HCT116 (cell line): ENCODE data around the gene CCDC157. TPM values are rescaled to one million over a fixed set of nuclear protein-coding genes. Genes with fewer than 3 reads are reported as not detected.

Experiments
- ATAC-seq: fragments of 200-7000 bp; cut with Tn5 transposase; 2 replicates; pipeline ENCODE4 v1.9.1; 2020; ENCODE audit warnings: mild to moderate bottlenecking, moderate library complexity
- BruUV-seq: library from RNA; stranded (reverse); fragments of 400-500 nt; replicated peaks from 2 replicates; lab custom pipeline; 2021; lab: Mats Ljungman, UMichigan
- CTCF ChIA-PET: fragments of 300-600 bp; sonication (Branson Sonifier 250); formaldehyde crosslinking; loops from one replicate; lab custom pipeline; 2021; ENCODE audit warnings: antibody characterized with exemption; lab: Charles Lee
- POLR2A ChIA-PET: fragments of 300-600, 350-600 bp; sonication (Branson Sonifier 250); formaldehyde crosslinking; loops from one replicate; lab custom pipeline; 2021; ENCODE audit warnings: antibody characterized with exemption; lab: Charles Lee
- RAD21 ChIA-PET, 2 experiments: fragments of 300-600 bp; sonication (Branson Sonifier 250); formaldehyde crosslinking; loops; one replicate each; lab custom pipeline; 2023; ENCODE audit warnings: low total read pairs in 2 of 2; ENCODE audit not compliant: uncharacterized antibody in 2 of 2, unreplicated experiment in 2 of 2, low non-redundant PET in 1 of 2; lab: Charles Lee
- DNase-seq: peaks from one replicate; pipeline ENCODE4 v3.0.0-alpha.2; 2010; ENCODE audit warnings: low read depth, low spot score
- H2AFZ ChIP-seq: fragments of 200-600 bp; shearing (Covaris generic), sonication (generic); 2 replicates; pipeline ENCODE4 v1.6.1; 2017; ENCODE audit warnings: low read depth, mixed run types, mixed read lengths, antibody characterized with exemption, low read length; ENCODE audit not compliant: poor library complexity, severe bottlenecking
- H3K27ac ChIP-seq: 2 replicates; pipeline ENCODE4 v1.5.1; 2012; ENCODE audit warnings: low read depth, low read length
- H3K27me3 ChIP-seq: fragments of 200-600 bp; sonication (generic); 2 replicates; pipeline ENCODE4 v1.6.1; 2016; ENCODE audit warnings: mixed run types, low read length, mixed read lengths; ENCODE audit not compliant: insufficient read depth
- H3K36me3 ChIP-seq, 2 experiments: fragments of 200-500 bp in 1 of 2; fragments of 200-600 bp in 1 of 2; sonication (Bioruptor generic) in 1 of 2; sonication (generic) in 1 of 2; 2 replicates each; pipeline versions ENCODE4 v1.5.1 to v1.6.1; 2014 to 2016; ENCODE audit warnings: low read length in 2 of 2, inconsistent platforms in 1 of 2, mixed read lengths in 1 of 2, mixed run types in 1 of 2; ENCODE audit not compliant: insufficient read depth in 2 of 2, control insufficient read depth in 1 of 2
- H3K4me1 ChIP-seq, 2 experiments: fragments of 200-600 bp in 1 of 2; sonication (generic) in 1 of 2; 2 replicates each; pipeline versions ENCODE4 v1.5.1 to v1.6.1; 2012 to 2017; ENCODE audit warnings: low read length in 2 of 2, inconsistent platforms in 1 of 2, mild to moderate bottlenecking in 1 of 2, mixed read lengths in 1 of 2, mixed run types in 1 of 2, moderate library complexity in 1 of 2; ENCODE audit not compliant: insufficient read depth in 2 of 2, control insufficient read depth in 1 of 2
- H3K4me2 ChIP-seq: fragments of 200-600 bp; sonication (generic); 2 replicates; pipeline ENCODE4 v1.6.1; 2017; ENCODE audit warnings: mixed run types, low read length, mixed read lengths
- H3K4me3 ChIP-seq, 2 experiments: fragments of 200-600 bp in 1 of 2; sonication (generic) in 1 of 2; replicated peaks in 1 of 2; 2 replicates each; pipeline ENCODE4 v1.5.1; 2011 to 2016; ENCODE audit warnings: low read length in 2 of 2, control low read depth in 1 of 2, low read depth in 1 of 2, mild to moderate bottlenecking in 1 of 2, mixed read lengths in 1 of 2, mixed run types in 1 of 2
- H3K79me2 ChIP-seq: fragments of 200-600 bp; sonication (generic); 2 replicates; pipeline ENCODE4 v1.6.1; 2017; ENCODE audit warnings: mild to moderate bottlenecking, mixed run types, low read length, moderate library complexity, mixed read lengths; ENCODE audit not compliant: insufficient read depth
- H3K9ac ChIP-seq: fragments of 200-600 bp; sonication (generic); 2 replicates; pipeline ENCODE4 v1.6.1; 2016; ENCODE audit warnings: low read length, mixed read lengths
- H3K9me2 ChIP-seq: fragments of 200-600 bp; sonication (generic), shearing (Covaris generic); 2 replicates; pipeline ENCODE4 v1.6.1; 2017; ENCODE audit warnings: mixed run types, mild to moderate bottlenecking, moderate library complexity; ENCODE audit not compliant: insufficient read depth
- H3K9me3 ChIP-seq, 2 experiments: fragments of 200-500 bp in 1 of 2; fragments of 200-600 bp in 1 of 2; sonication (Bioruptor generic) in 1 of 2; sonication (generic) in 1 of 2; 2 replicates each; pipeline ENCODE4 v1.6.1; 2014 to 2017; ENCODE audit warnings: low read length in 2 of 2, mixed read lengths in 2 of 2, inconsistent platforms in 1 of 2, low read depth in 1 of 2, mild to moderate bottlenecking in 1 of 2, mixed run types in 1 of 2, moderate library complexity in 1 of 2; ENCODE audit not compliant: control insufficient read depth in 1 of 2, insufficient read depth in 1 of 2
- H4K20me1 ChIP-seq: fragments of 200-600 bp; sonication (generic), shearing (Covaris generic); 2 replicates; pipeline ENCODE4 v1.6.1; 2017; ENCODE audit warnings: mixed run types, mild to moderate bottlenecking, moderate library complexity; ENCODE audit not compliant: insufficient read depth
- CEBPB ChIP-seq: IDR thresholded peaks from 2 replicates; pipeline ENCODE4 v1.6.1; 2012; ENCODE audit warnings: low read depth
- EGR1 ChIP-seq: IDR thresholded peaks from 2 replicates; pipeline ENCODE4 v1.6.1; 2012; ENCODE audit warnings: low read depth
- JUND ChIP-seq: IDR thresholded peaks from 2 replicates; pipeline ENCODE4 v1.6.1; 2012
- MAX ChIP-seq: IDR thresholded peaks from 2 replicates; pipeline ENCODE4 v1.6.1; 2012
- SP1 ChIP-seq: IDR thresholded peaks from 2 replicates; pipeline ENCODE4 v1.6.1; 2012; ENCODE audit warnings: low read depth
- TCF7L2 ChIP-seq: IDR thresholded peaks from 2 replicates; pipeline ENCODE4 v1.7.0; 2011; ENCODE audit warnings: borderline replicate concordance, inconsistent platforms; ENCODE audit not compliant: insufficient read depth, insufficient read length; ENCODE audit errors: extremely low read depth
- intact Hi-C: fragments of 100-400 bp; cut with micrococcal nuclease; formaldehyde crosslinking; loops from 2 replicates; pipeline ENCODE4 v1.10.0; 2022
- total RNA-seq: library from RNA; stranded (reverse); gene quantifications from one replicate; pipeline ENCODE4 v1.2.1, GENCODE V29; 2021; ENCODE audit not compliant: unreplicated experiment
- TF ChIP-seq, protein P1 (sequence below): IDR thresholded peaks from 2 replicates; pipeline ENCODE4 v1.6.1; 2012; ENCODE audit warnings: low read depth

The CCDC157 gene
- total RNA-seq, 1 experiment from 2014 or later: 2.1 TPM

DNA sequence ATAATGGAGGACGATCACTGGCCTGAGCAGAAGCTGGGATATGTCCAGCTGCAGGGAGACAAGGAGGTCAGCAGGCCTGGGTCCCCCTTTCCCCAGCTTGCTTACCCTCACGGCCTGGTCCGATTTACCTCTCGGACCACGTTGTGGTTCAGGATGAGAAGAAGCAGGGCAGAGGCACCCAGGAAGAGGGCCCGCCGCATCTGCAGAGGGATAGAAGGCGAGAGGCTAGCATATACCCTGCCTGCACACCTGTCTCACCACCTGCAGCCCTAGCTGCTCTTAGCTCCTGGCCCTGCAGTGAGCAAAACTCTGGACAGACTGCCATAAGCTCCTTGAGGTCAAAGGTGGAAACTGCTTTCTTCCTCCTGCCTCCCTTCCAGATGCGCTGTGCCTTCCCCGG is 29.1 kb downstream of the CCDC157 start:
- ChIA-PET RAD21 (interaction anchor here (1.0 to 1.2 kb wide), 3 partner anchors 29 to 98 kb away, joined by 3 to 4 read pairs (median 4); partner anchors contain the start of genes CCDC157 (in 1 of the 2) and SF3A1 (in 1 of the 2)), CTCF (interaction anchor here (2.0 kb wide), 1 partner anchor 98 kb away, joined by 10 read pairs; no protein-coding TSS in a partner anchor), POLR2A (no interaction called here)
- peak overlapping the region; percentile 84 for H3K4me2 ChIP-seq
- H3K9me2 ChIP-seq: no peaks in the 10 kb centered on the region
- no peak overlapping the region for H2AFZ ChIP-seq
- H3K9me3 ChIP-seq: peaks cover 0 to 6% of the 10 kb centered on the region in 2 experiments; a peak in 2 of 4 replicates
- H3K4me1 ChIP-seq: peaks cover 3 to 19% of the 10 kb centered on the region in 2 experiments; a peak in 3 of 4 replicates
- H3K79me2 ChIP-seq: no peaks in the 10 kb centered on the region
- DNase-seq (no peak), ATAC-seq (no peak)
- TF ChIP-seq MAX (no peak), EGR1 (no peak), JUND (no peak), SP1 (no peak), TCF7L2 (no peak), CEBPB (no peak)
- TF ChIP-seq, protein P1, sequence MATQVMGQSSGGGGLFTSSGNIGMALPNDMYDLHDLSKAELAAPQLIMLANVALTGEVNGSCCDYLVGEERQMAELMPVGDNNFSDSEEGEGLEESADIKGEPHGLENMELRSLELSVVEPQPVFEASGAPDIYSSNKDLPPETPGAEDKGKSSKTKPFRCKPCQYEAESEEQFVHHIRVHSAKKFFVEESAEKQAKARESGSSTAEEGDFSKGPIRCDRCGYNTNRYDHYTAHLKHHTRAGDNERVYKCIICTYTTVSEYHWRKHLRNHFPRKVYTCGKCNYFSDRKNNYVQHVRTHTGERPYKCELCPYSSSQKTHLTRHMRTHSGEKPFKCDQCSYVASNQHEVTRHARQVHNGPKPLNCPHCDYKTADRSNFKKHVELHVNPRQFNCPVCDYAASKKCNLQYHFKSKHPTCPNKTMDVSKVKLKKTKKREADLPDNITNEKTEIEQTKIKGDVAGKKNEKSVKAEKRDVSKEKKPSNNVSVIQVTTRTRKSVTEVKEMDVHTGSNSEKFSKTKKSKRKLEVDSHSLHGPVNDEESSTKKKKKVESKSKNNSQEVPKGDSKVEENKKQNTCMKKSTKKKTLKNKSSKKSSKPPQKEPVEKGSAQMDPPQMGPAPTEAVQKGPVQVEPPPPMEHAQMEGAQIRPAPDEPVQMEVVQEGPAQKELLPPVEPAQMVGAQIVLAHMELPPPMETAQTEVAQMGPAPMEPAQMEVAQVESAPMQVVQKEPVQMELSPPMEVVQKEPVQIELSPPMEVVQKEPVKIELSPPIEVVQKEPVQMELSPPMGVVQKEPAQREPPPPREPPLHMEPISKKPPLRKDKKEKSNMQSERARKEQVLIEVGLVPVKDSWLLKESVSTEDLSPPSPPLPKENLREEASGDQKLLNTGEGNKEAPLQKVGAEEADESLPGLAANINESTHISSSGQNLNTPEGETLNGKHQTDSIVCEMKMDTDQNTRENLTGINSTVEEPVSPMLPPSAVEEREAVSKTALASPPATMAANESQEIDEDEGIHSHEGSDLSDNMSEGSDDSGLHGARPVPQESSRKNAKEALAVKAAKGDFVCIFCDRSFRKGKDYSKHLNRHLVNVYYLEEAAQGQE: no peak
- H3K9ac ChIP-seq: peak overlapping the region; percentile 65
- no peaks in the 10 kb centered on the region for H3K27me3 ChIP-seq
- BruUV-seq: no TSS peak
- H3K36me3 ChIP-seq: 0 out of 4 replicates have a peak, but pooled peaks cover 0 to 4% of the 10 kb centered on the region in 2 experiments
- no peaks in the 10 kb centered on the region for H4K20me1 ChIP-seq
- H3K27ac ChIP-seq: peak overlapping the region; percentile 69; the same call in 1 of the 2 replicates
- intact Hi-C loops: loop anchor here (2.0 kb wide), 1 partner anchor 277 kb away; no protein-coding TSS in a partner anchor
- H3K4me3 ChIP-seq: peak overlapping the region; percentile 60 to 68; a peak in 3 of 4 replicates
